ENCODE data around the gene ACVR1. TPM values are rescaled to one million over a fixed set of nuclear protein-coding genes. Genes with fewer than 3 reads are reported as not detected.

Gene ACVR1
- total and polyA plus RNA-seq, 2 experiments from 2014 or later, result 8.9 to 21.5 TPM

DNA sequence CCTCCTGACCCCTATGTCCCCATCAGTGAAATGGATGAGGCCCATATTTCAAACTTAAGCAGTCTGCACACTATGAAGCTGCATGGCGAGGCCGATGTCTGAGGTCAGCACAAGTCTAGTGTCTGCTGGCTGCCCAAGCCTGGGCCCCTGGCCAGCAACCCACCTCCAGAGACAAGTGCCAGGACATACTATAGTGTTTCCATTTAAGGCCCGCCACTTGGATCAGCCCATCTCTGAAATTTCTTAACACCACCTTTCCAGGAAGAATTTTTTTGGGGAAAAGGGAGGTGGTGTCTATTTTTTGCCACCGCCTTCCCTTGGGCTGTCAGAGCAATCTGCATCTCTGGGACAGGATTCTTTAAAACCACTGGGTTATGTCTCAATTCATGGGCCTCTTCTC, 1.8 kb downstream of the ACVR1 start:
- peaks cover 57% of the 10 kb centered on the region for H3K4me1 ChIP-seq (ENCODE audit: insufficient read depth)
- H3K4me2 ChIP-seq, result peak overlapping the region; percentile 77
- Mint-ChIP-seq H3K4me1 (peaks cover 55% of the 10 kb centered on the region), H3K36me3 (ENCODE audit: low read depth) (no peaks in the 10 kb centered on the region; the same call in 2 of the 3 replicates), H3K9me3 (no peaks in the 10 kb centered on the region; the same call in 2 of the 3 replicates), H3K27ac (no peak overlapping the region), H3K4me3 (peak overlapping the region; percentile 96), H3K27me3 (ENCODE audit: insufficient read depth, low read depth, poor library complexity) (peaks cover 10% of the 10 kb centered on the region)
- ATAC-seq, result no peak
- no peak for DNase-seq (ENCODE audit: low spot score)
- H3K27ac ChIP-seq (ENCODE audit: low read depth), result no peak overlapping the region
- H4K20me1 ChIP-seq (replicated peaks; ENCODE audit: insufficient read depth), result peaks cover 35% of the 10 kb centered on the region
- H3K36me3 ChIP-seq (ENCODE audit: insufficient read depth), result no peaks in the 10 kb centered on the region
- TF ChIP-seq EZH2 (IDR thresholded peaks at IDR 0.05; ENCODE audit: low read depth, unreplicated experiment), result no peak
- TF ChIP-seq JUNB (IDR thresholded peaks at IDR 0.05; ENCODE audit: unreplicated experiment), result no peak
- no peak for TF ChIP-seq POLR2AphosphoS5 (IDR thresholded peaks at IDR 0.05; ENCODE audit: low read depth)
- TF ChIP-seq ZNF114 (CRISPR knock-in tag; IDR thresholded peaks at IDR 0.05), result no peak
- no peak for TF ChIP-seq NANOG (IDR thresholded peaks at IDR 0.05; ENCODE audit: borderline replicate concordance)
- TF ChIP-seq, protein P1, sequence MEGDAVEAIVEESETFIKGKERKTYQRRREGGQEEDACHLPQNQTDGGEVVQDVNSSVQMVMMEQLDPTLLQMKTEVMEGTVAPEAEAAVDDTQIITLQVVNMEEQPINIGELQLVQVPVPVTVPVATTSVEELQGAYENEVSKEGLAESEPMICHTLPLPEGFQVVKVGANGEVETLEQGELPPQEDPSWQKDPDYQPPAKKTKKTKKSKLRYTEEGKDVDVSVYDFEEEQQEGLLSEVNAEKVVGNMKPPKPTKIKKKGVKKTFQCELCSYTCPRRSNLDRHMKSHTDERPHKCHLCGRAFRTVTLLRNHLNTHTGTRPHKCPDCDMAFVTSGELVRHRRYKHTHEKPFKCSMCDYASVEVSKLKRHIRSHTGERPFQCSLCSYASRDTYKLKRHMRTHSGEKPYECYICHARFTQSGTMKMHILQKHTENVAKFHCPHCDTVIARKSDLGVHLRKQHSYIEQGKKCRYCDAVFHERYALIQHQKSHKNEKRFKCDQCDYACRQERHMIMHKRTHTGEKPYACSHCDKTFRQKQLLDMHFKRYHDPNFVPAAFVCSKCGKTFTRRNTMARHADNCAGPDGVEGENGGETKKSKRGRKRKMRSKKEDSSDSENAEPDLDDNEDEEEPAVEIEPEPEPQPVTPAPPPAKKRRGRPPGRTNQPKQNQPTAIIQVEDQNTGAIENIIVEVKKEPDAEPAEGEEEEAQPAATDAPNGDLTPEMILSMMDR (conservative IDR thresholded peaks at IDR 0.05; ENCODE audit: low read depth in 2 of 2), result no peak
- no peak for TF ChIP-seq CREB1 (CRISPR knock-in tag; IDR thresholded peaks at IDR 0.05; ENCODE audit: low read depth)
- TF ChIP-seq, protein P2, sequence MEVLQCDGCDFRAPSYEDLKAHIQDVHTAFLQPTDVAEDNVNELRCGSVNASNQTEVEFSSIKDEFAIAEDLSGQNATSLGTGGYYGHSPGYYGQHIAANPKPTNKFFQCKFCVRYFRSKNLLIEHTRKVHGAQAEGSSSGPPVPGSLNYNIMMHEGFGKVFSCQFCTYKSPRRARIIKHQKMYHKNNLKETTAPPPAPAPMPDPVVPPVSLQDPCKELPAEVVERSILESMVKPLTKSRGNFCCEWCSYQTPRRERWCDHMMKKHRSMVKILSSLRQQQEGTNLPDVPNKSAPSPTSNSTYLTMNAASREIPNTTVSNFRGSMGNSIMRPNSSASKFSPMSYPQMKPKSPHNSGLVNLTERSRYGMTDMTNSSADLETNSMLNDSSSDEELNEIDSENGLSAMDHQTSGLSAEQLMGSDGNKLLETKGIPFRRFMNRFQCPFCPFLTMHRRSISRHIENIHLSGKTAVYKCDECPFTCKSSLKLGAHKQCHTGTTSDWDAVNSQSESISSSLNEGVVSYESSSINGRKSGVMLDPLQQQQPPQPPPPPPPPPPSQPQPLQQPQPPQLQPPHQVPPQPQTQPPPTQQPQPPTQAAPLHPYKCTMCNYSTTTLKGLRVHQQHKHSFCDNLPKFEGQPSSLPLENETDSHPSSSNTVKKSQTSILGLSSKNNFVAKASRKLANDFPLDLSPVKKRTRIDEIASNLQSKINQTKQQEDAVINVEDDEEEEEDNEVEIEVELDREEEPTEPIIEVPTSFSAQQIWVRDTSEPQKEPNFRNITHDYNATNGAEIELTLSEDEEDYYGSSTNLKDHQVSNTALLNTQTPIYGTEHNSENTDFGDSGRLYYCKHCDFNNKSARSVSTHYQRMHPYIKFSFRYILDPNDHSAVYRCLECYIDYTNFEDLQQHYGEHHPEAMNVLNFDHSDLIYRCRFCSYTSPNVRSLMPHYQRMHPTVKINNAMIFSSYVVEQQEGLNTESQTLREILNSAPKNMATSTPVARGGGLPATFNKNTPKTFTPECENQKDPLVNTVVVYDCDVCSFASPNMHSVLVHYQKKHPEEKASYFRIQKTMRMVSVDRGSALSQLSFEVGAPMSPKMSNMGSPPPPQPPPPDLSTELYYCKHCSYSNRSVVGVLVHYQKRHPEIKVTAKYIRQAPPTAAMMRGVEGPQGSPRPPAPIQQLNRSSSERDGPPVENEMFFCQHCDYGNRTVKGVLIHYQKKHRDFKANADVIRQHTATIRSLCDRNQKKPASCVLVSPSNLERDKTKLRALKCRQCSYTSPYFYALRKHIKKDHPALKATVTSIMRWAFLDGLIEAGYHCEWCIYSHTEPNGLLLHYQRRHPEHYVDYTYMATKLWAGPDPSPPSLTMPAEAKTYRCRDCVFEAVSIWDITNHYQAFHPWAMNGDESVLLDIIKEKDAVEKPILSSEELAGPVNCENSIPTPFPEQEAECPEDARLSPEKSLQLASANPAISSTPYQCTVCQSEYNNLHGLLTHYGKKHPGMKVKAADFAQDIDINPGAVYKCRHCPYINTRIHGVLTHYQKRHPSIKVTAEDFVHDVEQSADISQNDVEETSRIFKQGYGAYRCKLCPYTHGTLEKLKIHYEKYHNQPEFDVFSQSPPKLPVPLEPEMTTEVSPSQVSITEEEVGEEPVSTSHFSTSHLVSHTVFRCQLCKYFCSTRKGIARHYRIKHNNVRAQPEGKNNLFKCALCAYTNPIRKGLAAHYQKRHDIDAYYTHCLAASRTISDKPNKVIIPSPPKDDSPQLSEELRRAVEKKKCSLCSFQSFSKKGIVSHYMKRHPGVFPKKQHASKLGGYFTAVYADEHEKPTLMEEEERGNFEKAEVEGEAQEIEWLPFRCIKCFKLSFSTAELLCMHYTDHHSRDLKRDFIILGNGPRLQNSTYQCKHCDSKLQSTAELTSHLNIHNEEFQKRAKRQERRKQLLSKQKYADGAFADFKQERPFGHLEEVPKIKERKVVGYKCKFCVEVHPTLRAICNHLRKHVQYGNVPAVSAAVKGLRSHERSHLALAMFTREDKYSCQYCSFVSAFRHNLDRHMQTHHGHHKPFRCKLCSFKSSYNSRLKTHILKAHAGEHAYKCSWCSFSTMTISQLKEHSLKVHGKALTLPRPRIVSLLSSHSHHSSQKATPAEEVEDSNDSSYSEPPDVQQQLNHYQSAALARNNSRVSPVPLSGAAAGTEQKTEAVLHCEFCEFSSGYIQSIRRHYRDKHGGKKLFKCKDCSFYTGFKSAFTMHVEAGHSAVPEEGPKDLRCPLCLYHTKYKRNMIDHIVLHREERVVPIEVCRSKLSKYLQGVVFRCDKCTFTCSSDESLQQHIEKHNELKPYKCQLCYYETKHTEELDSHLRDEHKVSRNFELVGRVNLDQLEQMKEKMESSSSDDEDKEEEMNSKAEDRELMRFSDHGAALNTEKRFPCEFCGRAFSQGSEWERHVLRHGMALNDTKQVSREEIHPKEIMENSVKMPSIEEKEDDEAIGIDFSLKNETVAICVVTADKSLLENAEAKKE (CRISPR knock-in tag; IDR thresholded peaks at IDR 0.05), result no peak
- TF ChIP-seq EZH2phosphoT487 (IDR thresholded peaks at IDR 0.05; ENCODE audit: unreplicated experiment), result no peak
- TF ChIP-seq, protein P3, sequence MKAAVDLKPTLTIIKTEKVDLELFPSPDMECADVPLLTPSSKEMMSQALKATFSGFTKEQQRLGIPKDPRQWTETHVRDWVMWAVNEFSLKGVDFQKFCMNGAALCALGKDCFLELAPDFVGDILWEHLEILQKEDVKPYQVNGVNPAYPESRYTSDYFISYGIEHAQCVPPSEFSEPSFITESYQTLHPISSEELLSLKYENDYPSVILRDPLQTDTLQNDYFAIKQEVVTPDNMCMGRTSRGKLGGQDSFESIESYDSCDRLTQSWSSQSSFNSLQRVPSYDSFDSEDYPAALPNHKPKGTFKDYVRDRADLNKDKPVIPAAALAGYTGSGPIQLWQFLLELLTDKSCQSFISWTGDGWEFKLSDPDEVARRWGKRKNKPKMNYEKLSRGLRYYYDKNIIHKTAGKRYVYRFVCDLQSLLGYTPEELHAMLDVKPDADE (IDR thresholded peaks at IDR 0.05), result no peak
- TF ChIP-seq ZNF331 (CRISPR knock-in tag; IDR thresholded peaks at IDR 0.05; ENCODE audit: low read depth), result no peak
- TF ChIP-seq, protein P4, sequence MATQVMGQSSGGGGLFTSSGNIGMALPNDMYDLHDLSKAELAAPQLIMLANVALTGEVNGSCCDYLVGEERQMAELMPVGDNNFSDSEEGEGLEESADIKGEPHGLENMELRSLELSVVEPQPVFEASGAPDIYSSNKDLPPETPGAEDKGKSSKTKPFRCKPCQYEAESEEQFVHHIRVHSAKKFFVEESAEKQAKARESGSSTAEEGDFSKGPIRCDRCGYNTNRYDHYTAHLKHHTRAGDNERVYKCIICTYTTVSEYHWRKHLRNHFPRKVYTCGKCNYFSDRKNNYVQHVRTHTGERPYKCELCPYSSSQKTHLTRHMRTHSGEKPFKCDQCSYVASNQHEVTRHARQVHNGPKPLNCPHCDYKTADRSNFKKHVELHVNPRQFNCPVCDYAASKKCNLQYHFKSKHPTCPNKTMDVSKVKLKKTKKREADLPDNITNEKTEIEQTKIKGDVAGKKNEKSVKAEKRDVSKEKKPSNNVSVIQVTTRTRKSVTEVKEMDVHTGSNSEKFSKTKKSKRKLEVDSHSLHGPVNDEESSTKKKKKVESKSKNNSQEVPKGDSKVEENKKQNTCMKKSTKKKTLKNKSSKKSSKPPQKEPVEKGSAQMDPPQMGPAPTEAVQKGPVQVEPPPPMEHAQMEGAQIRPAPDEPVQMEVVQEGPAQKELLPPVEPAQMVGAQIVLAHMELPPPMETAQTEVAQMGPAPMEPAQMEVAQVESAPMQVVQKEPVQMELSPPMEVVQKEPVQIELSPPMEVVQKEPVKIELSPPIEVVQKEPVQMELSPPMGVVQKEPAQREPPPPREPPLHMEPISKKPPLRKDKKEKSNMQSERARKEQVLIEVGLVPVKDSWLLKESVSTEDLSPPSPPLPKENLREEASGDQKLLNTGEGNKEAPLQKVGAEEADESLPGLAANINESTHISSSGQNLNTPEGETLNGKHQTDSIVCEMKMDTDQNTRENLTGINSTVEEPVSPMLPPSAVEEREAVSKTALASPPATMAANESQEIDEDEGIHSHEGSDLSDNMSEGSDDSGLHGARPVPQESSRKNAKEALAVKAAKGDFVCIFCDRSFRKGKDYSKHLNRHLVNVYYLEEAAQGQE (IDR thresholded peaks at IDR 0.05; ENCODE audit: unreplicated experiment), result no peak
- TF ChIP-seq STAT1 (IDR thresholded peaks at IDR 0.05; ENCODE audit: unreplicated experiment), result no peak
- peaks cover 6% of the 10 kb centered on the region; the same call in 1 of the 2 replicates for H3K27me3 ChIP-seq (ENCODE audit: insufficient read depth)
- no peak overlapping the region for H2AFZ ChIP-seq
- 0 out of 2 replicates have a peak, but pooled peaks cover 3% of the 10 kb centered on the region for H3K9me2 ChIP-seq (ENCODE audit: insufficient read depth)
- peak overlapping the region; percentile 59 for H3K4me3 ChIP-seq
- 0 out of 2 replicates have a peak, but pooled peaks cover 4% of the 10 kb centered on the region for H3F3A ChIP-seq (replicated peaks; ENCODE audit: low read depth)
- H3K79me2 ChIP-seq (replicated peaks; ENCODE audit: insufficient read depth), result peaks cover 60% of the 10 kb centered on the region

Measured in GM23338 (cell line).